Measurements from ENCODE around the gene APP.

Gene APP

GRCh38 chr21:26052057-26052456 is 118.5 kb downstream of the APP start:
- POLR2A ChIA-PET: interaction anchor here (0.6 kb wide), 1 partner anchor 134 kb away, joined by 3 read pairs; no protein-coding TSS in a partner anchor

GRCh38 chr21:26050857-26051256 is 119.7 kb downstream of the APP start:
- CTCF ChIA-PET: no interaction called here
- POLR2A ChIA-PET: no interaction called here
- no peak for TF ChIP-seq CTCF (IDR thresholded peaks at IDR 0.05; ENCODE audit: control extremely low read depth, extremely low read depth, low read depth, missing control alignments)
- DNase-seq (ENCODE audit: extremely low spot score): no peak

More at GRCh38 chr21:26052057-26052456, 118.5 kb downstream of the APP start:
- CTCF ChIA-PET: interaction anchor here (1.4 kb wide), 1 partner anchor 11 kb away, joined by 5 read pairs; no protein-coding TSS in a partner anchor
- no peak for DNase-seq (ENCODE audit: extremely low spot score)
- TF ChIP-seq CTCF (IDR thresholded peaks at IDR 0.05; ENCODE audit: control extremely low read depth, extremely low read depth, low read depth, missing control alignments): no peak

- DNase-seq (ENCODE audit: extremely low spot score): no peak
- no peak for TF ChIP-seq CTCF (IDR thresholded peaks at IDR 0.05; ENCODE audit: control extremely low read depth, extremely low read depth, low read depth, missing control alignments)
- CTCF ChIA-PET: no interaction called here
Observed at GRCh38 chr21:26049803-26050202, 120.8 kb downstream of the APP start.

GRCh38 chr21:26047279-26047967 is 123.1 kb downstream of the APP start:
- DNase-seq (ENCODE audit: extremely low spot score): no peak
- ChIA-PET CTCF (interaction anchor here (0.6 kb wide), 1 partner anchor 39 kb away, joined by 3 read pairs; no protein-coding TSS in a partner anchor), POLR2A (no interaction called here)
- TF ChIP-seq CTCF (IDR thresholded peaks at IDR 0.05; ENCODE audit: control extremely low read depth, extremely low read depth, low read depth, missing control alignments): no peak

More at GRCh38 chr21:26049803-26050202, 120.8 kb downstream of the APP start:
- POLR2A ChIA-PET: no interaction called here

- TF ChIP-seq CTCF (IDR thresholded peaks at IDR 0.05; ENCODE audit: control extremely low read depth, extremely low read depth, low read depth, missing control alignments): no peak
- ChIA-PET CTCF (no interaction called here), POLR2A (no interaction called here)
- no peak for DNase-seq (ENCODE audit: extremely low spot score)
Observed at GRCh38 chr21:26043891-26044290, 126.7 kb downstream of the APP start.

GRCh38 chr21:26042181-26042876 is 128.2 kb downstream of the APP start:
- ChIA-PET POLR2A (no interaction called here), CTCF (no interaction called here)
- no peak for TF ChIP-seq CTCF (IDR thresholded peaks at IDR 0.05; ENCODE audit: control extremely low read depth, extremely low read depth, low read depth, missing control alignments)
- no peak for DNase-seq (ENCODE audit: extremely low spot score)
